HG03342 (cell line): Measurements from ENCODE around the gene MED4.

Experiments used
- ATAC-seq: cut with Tn5 transposase; IDR thresholded peaks from one replicate; pipeline ENCODE4 v1.9.1; 2021; ENCODE audit warnings: mild to moderate bottlenecking, moderate library complexity; ENCODE audit not compliant: unreplicated experiment

The MED4 gene

GRCh38 chr13:48038761-48039160 lies 56.1 kb downstream of the MED4 start:
- ATAC-seq = no peak

GRCh38 chr13:48037346-48038173 lies 57.3 kb downstream of the MED4 start, which contains the start of gene NUDT15:
TSS of gene NUDT15 (plus strand) at chr13:48037726. CDS start at chr13:48037747, 21 bp downstream.
- ATAC-seq = peak; percentile 87

- ATAC-seq = no peak
Measured at GRCh38 chr13:48029859-48030258, 65.0 kb downstream of the MED4 start.

- no peak for ATAC-seq
Measured at GRCh38 chr13:48028066-48028465, 66.8 kb downstream of the MED4 start.
